ENCODE results near the gene LHX2.

GRCh38 chr9:124005029-124005771, 6.4 kb upstream of the LHX2 start:
- TF ChIP-seq CTCF (IDR thresholded peaks at IDR 0.05) (no peak), POLR2A (IDR thresholded peaks at IDR 0.05) (no peak)
